Fibroblast of the aortic adventitia (primary cell): ENCODE results near the gene CYP4B1. TPM values are rescaled to one million over a fixed set of nuclear protein-coding genes. Genes with fewer than 3 reads are reported as not detected.

Experiments
- DNase-seq: peaks from one replicate; pipeline ENCODE4 v3.0.0-alpha.2; 2010; ENCODE audit warnings: low read depth
- H3K4me3 ChIP-seq: 2 replicates; pipeline ENCODE4 v1.5.1; 2011; ENCODE audit warnings: low read depth, mild to moderate bottlenecking, control low read depth, low read length, moderate library complexity
- CTCF ChIP-seq: IDR thresholded peaks from 2 replicates; pipeline ENCODE4 v1.5.1; 2011; ENCODE audit warnings: mild to moderate bottlenecking, low read length, control low read depth, inconsistent platforms; ENCODE audit not compliant: insufficient read depth
- total RNA-seq: library from RNA; depleted of rRNA; stranded (reverse); fragments of >200 nt; gene quantifications from 2 replicates; pipeline ENCODE4 v1.2.3, GENCODE V29; 2012; ENCODE audit warnings: low replicate concordance

The CYP4B1 gene
- total RNA-seq, 1 donor: not detected

DNA sequence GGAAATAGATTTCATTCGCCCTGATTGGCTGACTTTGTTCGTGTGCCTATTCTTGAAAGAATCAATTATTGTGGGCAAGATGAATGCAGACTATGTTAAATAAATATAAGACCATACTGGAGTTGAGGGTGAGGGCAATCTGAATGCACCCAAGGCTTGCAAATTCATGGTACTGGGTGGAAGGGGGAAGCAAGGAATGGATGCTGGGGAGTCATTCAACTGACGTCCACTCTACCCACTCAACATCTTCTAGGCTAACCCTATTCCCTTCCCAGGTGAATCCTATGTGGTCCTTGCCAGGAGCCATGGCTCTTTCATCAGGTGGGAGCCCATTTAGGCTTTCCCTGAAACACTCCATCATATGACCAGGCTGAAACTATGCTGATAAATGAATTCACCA, 5.7 kb upstream of the CYP4B1 start:
- no peak for DNase-seq
- H3K4me3 ChIP-seq: no peak overlapping the region
- no peak for TF ChIP-seq CTCF

DNA sequence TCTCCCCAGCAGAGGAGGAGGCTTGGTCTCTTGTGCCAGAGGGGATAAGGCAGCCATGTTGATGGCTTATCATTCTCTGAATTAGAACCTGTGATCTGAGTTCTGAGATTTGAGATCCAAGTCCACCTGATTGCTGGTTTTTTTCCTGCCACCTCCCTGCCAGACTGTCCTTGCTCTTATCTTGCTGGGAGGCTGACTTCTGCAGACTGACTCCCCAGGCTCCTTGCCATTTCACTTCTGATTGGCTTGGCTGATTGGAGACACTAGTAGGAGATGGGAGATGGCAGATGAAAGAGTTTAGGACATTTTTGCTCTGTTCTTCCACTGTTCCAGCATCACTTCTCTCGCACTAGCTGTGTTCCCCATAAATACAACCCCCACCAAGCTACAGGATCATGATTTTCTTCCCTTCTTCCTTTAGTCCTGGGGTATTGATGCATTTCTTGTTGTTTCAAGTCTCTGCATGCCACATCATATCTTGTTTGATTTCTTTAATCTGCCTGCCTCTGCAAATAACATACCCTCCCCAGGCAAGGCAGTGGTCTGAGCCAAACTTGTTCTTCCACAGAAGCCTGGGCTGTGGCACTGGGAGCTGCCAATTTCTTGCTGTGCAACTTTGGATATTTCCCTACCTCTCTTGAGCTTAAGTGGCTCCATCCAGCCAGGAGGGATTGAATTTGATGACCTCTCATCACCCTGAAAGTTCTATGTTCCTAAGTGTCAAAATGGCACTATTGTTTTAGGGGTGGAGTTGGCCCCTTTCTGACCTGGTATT, 963 bp upstream of the CYP4B1 start:
- DNase-seq: no peak
- H3K4me3 ChIP-seq: no peak overlapping the region
- no peak for TF ChIP-seq CTCF

DNA sequence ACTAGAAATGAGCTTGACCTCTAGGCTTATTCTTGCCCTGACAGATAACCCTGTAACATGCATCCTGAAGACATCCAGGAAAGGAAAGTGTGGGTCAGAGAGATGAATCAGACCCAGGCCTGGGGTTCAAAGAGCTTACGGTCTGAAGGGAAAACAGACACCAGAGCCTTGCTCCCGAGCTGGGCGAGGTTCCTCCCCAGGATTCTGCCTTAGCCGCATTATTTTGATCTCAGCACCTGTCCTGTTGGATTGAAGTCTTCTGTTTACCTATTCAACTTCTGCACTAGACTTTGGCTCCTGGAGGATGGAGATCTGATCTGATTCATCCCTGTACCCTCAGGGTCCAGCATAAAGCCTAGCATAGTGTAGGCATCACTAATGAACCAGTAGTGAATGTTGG, 1.9 kb downstream of the CYP4B1 start:
- no peak overlapping the region for H3K4me3 ChIP-seq
- DNase-seq: no peak
- TF ChIP-seq CTCF: no peak

- DNase-seq: no peak
- no peak for TF ChIP-seq CTCF
- H3K4me3 ChIP-seq: no peak overlapping the region
Observed at GRCh38 chr1:46801323-46802055, 2.6 kb downstream of the CYP4B1 start.

DNA sequence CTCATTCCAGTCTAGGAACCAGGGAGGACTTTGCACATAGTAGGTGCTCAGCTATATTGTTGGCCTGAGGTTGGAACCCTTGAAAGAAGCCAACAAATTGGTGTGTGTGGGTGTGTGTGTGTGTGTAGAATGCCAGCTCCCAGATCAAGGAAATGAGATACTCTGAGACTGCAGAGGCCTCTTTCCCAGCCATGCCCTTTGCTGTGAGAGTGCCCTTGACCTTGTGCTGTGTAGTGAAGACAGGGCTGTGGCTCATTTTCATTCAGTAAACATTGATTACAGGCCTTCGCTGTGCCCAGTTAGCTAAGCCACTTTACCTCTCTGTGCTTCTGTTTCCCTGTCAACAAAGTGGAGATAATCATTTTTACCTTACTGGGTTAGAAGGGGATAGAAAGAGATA, 3.2 kb downstream of the CYP4B1 start:
- no peak overlapping the region for H3K4me3 ChIP-seq
- no peak for DNase-seq
- TF ChIP-seq CTCF: no peak

DNA sequence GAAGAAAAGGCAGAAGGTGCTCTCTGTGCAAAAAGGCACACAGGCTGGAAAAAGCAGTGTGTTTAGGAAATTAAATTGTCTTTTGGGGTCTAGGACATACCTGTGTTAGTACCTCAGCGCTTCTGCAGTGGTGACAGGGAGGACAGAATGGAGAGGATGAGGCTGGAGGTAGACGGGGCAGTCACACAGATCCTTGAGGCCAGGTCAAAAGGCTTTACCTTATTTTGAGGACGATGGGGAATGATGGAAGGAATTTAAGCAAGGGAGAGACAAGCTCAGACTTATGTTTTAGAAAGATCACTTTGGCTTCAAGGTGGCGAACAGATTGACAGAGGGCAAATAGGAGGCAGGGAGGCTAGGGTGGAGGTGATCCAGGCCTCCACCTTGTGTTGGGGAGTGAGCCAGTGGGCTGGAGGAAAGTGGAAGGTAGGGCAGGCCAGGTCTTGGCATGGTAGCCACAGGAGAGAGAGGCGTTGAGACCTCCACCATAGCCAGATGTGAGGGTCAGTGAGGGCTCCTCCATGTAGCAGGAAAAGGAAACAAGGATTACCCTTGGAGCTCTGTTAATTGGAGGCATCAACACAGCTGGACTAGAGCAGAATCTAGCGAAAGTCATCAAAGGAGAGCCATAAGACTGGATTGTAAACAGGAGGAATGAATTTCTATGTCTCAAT, 4.2 kb downstream of the CYP4B1 start:
- H3K4me3 ChIP-seq: no peak overlapping the region
- no peak for DNase-seq
- no peak for TF ChIP-seq CTCF
